K562 (cell line): ENCODE results near the gene SLC9A1.

Experiments
- BHLHE40 ChIP-seq: IDR thresholded peaks from 2 replicates; pipeline ENCODE4 v1.6.1; 2011; ENCODE audit warnings: low read length, improper control_type of control experiment
- CEBPB ChIP-seq: fragments of 450-650 bp; IDR thresholded peaks from 2 replicates; pipeline ENCODE4 v1.6.1; 2016; ENCODE audit warnings: missing genetic modification characterization, missing compliant biosample characterization
- EP300 ChIP-seq: IDR thresholded peaks from 2 replicates; pipeline ENCODE4 v1.6.1; 2012; ENCODE audit warnings: low read length, improper control_type of control experiment
- EZH2 ChIP-seq: IDR thresholded peaks from 2 replicates; pipeline ENCODE4 v1.6.1; 2012; ENCODE audit warnings: low read depth, mild to moderate bottlenecking, inconsistent platforms, low read length, borderline replicate concordance
- RAD51 ChIP-seq: fragments of 450-650 bp; IDR thresholded peaks from 2 replicates; pipeline ENCODE4 v1.7.1; 2016; ENCODE audit warnings: low read depth, mild to moderate bottlenecking, borderline replicate concordance
- RFX5 ChIP-seq: IDR thresholded peaks from 2 replicates; pipeline ENCODE4 v1.6.1; 2011; ENCODE audit warnings: low read depth, mild to moderate bottlenecking, improper control_type of control experiment, low read length
- SIX5 ChIP-seq, 2 experiments: IDR thresholded peaks; 2 replicates each; pipeline ENCODE4 v1.6.1; 2011; ENCODE audit warnings: low read length in 2 of 2, borderline replicate concordance in 1 of 2, low read depth in 1 of 2, mild to moderate bottlenecking in 1 of 2, moderate library complexity in 1 of 2; ENCODE audit not compliant: insufficient read depth in 1 of 2
- TEAD1 ChIP-seq, 2 experiments: fragments of 450-650 bp in 1 of 2; sonication (generic) in 1 of 2; formaldehyde crosslinking; IDR thresholded peaks; 2 replicates each; pipeline versions ENCODE4 v1.4.0 to v1.8.0; 2020 to 2022; ENCODE audit warnings: mild to moderate bottlenecking in 2 of 2, missing genetic modification reagents in 1 of 2
- ZNF699 ChIP-seq: fragments of 250-450 bp; sonication (Bioruptor Pico); IDR thresholded peaks from 2 replicates; pipeline ENCODE4 v1.8.0; 2021; ENCODE audit warnings: mild to moderate bottlenecking, moderate library complexity; ENCODE audit not compliant: insufficient replicate concordance
- ZZZ3 ChIP-seq: fragments of 450-650 bp; IDR thresholded peaks from 2 replicates; pipeline ENCODE4 v1.6.1; 2016; ENCODE audit warnings: antibody characterized with exemption, mild to moderate bottlenecking, moderate library complexity
- TF ChIP-seq, protein P1 (sequence below): fragments of 200-800 bp; sonication (Bioruptor generic); IDR thresholded peaks from 2 replicates; pipeline ENCODE4 v1.6.1; 2017; ENCODE audit warnings: missing genetic modification characterization, missing compliant biosample characterization
- TF ChIP-seq, protein P2 (sequence below): fragments of 450-650 bp; IDR thresholded peaks from 2 replicates; pipeline ENCODE4 v1.7.1; 2018; ENCODE audit warnings: mild to moderate bottlenecking, low read depth; ENCODE audit not compliant: partially characterized antibody
- TF ChIP-seq, protein P3 (sequence below): sonication (generic); formaldehyde crosslinking; IDR thresholded peaks from 2 replicates; pipeline ENCODE4 v1.8.0; 2022; ENCODE audit warnings: missing genetic modification reagents, mild to moderate bottlenecking, borderline replicate concordance
- TF ChIP-seq, protein P4 (sequence below), 3 experiments: IDR thresholded peaks in 2 of 3; conservative IDR thresholded peaks in 1 of 3; 2 replicates each; pipeline ENCODE4 v1.5.1; 2011 to 2012; ENCODE audit warnings: low read length in 3 of 3, mild to moderate bottlenecking in 3 of 3, control low read depth in 2 of 3, improper control_type of control experiment in 1 of 3, inconsistent platforms in 1 of 3, low read depth in 1 of 3, mixed read lengths in 1 of 3, moderate library complexity in 1 of 3; ENCODE audit not compliant: insufficient read depth in 2 of 3

DNA sequence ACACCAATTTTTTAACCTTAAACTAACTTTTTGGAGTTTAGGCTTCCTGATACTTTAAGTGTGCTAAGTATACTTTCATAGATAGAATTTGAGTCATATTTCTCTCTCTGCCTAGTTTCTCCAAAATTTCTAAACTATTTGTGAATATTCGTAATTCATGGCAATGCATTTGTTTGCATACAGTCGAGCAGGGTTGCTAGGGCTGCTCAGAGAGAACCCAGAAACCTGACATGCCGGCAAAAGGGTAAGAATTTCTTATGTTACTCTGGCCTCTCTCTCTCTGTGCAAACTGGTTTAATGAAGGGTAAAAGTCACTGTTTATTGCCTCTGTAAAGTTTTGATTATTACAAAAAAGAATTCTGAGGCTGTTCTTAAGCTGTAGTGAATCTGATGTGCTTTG, 25.1 kb upstream of the SLC9A1 start:
- TF ChIP-seq, protein P1, sequence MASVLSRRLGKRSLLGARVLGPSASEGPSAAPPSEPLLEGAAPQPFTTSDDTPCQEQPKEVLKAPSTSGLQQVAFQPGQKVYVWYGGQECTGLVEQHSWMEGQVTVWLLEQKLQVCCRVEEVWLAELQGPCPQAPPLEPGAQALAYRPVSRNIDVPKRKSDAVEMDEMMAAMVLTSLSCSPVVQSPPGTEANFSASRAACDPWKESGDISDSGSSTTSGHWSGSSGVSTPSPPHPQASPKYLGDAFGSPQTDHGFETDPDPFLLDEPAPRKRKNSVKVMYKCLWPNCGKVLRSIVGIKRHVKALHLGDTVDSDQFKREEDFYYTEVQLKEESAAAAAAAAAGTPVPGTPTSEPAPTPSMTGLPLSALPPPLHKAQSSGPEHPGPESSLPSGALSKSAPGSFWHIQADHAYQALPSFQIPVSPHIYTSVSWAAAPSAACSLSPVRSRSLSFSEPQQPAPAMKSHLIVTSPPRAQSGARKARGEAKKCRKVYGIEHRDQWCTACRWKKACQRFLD (CRISPR knock-in tag) = no peak
- TF ChIP-seq CEBPB (no peak), TEAD1 (CRISPR knock-in tag; IDR thresholded peaks at IDR 0.05) (no peak), RFX5 (no peak), EP300 (no peak), RAD51 (no peak), ZNF699 (CRISPR knock-in tag) (no peak), BHLHE40 (no peak), ZZZ3 (no peak), SIX5 (IDR thresholded peaks at IDR 0.05; ENCODE audit: borderline replicate concordance in 1 of 2, insufficient read depth in 1 of 2, low read depth in 1 of 2, low read length in 2 of 2) (no peak), EZH2 (no peak)
- TF ChIP-seq, protein P2, sequence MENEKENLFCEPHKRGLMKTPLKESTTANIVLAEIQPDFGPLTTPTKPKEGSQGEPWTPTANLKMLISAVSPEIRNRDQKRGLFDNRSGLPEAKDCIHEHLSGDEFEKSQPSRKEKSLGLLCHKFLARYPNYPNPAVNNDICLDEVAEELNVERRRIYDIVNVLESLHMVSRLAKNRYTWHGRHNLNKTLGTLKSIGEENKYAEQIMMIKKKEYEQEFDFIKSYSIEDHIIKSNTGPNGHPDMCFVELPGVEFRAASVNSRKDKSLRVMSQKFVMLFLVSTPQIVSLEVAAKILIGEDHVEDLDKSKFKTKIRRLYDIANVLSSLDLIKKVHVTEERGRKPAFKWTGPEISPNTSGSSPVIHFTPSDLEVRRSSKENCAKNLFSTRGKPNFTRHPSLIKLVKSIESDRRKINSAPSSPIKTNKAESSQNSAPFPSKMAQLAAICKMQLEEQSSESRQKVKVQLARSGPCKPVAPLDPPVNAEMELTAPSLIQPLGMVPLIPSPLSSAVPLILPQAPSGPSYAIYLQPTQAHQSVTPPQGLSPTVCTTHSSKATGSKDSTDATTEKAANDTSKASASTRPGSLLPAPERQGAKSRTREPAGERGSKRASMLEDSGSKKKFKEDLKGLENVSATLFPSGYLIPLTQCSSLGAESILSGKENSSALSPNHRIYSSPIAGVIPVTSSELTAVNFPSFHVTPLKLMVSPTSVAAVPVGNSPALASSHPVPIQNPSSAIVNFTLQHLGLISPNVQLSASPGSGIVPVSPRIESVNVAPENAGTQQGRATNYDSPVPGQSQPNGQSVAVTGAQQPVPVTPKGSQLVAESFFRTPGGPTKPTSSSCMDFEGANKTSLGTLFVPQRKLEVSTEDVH = no peak
- TF ChIP-seq, protein P3, sequence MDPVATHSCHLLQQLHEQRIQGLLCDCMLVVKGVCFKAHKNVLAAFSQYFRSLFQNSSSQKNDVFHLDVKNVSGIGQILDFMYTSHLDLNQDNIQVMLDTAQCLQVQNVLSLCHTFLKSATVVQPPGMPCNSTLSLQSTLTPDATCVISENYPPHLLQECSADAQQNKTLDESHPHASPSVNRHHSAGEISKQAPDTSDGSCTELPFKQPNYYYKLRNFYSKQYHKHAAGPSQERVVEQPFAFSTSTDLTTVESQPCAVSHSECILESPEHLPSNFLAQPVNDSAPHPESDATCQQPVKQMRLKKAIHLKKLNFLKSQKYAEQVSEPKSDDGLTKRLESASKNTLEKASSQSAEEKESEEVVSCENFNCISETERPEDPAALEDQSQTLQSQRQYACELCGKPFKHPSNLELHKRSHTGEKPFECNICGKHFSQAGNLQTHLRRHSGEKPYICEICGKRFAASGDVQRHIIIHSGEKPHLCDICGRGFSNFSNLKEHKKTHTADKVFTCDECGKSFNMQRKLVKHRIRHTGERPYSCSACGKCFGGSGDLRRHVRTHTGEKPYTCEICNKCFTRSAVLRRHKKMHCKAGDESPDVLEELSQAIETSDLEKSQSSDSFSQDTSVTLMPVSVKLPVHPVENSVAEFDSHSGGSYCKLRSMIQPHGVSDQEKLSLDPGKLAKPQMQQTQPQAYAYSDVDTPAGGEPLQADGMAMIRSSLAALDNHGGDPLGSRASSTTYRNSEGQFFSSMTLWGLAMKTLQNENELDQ (CRISPR knock-in tag) = no peak
- TF ChIP-seq, protein P4, sequence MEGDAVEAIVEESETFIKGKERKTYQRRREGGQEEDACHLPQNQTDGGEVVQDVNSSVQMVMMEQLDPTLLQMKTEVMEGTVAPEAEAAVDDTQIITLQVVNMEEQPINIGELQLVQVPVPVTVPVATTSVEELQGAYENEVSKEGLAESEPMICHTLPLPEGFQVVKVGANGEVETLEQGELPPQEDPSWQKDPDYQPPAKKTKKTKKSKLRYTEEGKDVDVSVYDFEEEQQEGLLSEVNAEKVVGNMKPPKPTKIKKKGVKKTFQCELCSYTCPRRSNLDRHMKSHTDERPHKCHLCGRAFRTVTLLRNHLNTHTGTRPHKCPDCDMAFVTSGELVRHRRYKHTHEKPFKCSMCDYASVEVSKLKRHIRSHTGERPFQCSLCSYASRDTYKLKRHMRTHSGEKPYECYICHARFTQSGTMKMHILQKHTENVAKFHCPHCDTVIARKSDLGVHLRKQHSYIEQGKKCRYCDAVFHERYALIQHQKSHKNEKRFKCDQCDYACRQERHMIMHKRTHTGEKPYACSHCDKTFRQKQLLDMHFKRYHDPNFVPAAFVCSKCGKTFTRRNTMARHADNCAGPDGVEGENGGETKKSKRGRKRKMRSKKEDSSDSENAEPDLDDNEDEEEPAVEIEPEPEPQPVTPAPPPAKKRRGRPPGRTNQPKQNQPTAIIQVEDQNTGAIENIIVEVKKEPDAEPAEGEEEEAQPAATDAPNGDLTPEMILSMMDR (IDR thresholded peaks at IDR 0.05 in 2 of 3, conservative IDR thresholded peaks at IDR 0.05 in 1 of 3; ENCODE audit: insufficient read depth in 2 of 3, low read depth in 1 of 3, low read length in 3 of 3) = no peak
